GM18498 (cell line): ENCODE measurements around the gene TMEM179.
"Not testable (repeated sequence)": the region's sequence is repeated elsewhere in the genome, so short reads cannot be mapped to it uniquely, and the experiment has no call there.

Experiments
- ATAC-seq: cut with Tn5 transposase; IDR thresholded peaks from one replicate; pipeline ENCODE4 v1.9.1; 2021; ENCODE audit warnings: mild to moderate bottlenecking, moderate library complexity; ENCODE audit not compliant: unreplicated experiment

The TMEM179 gene

GRCh38 chr14:104604458-104605449 is at the start of gene TMEM179:
Gene TMEM179, minus strand, starts transcription at chr14:104604772. Its CDS starts 31 bp downstream, at chr14:104604741.
- no peak for ATAC-seq

DNA sequence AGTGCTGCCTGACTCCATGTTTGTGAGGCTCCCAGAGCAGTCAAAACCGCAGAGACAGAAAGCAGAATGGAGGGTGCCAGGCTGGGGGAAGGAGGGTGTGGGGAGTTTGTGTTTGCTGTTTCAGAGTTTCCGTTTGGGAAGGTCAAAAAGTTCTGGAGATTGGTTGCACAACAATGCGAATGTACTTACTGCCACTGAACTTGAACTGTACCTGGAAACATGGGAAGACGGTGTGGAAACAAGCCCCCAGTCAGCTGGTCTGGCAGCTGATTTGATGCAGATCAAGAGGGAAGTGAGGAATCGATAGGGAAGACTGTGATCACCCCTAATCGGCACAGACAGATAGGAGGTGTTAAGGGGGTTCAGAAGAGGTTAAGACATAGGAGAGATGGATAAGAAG is 49.5 kb upstream of the TMEM179 start:
- ATAC-seq = no peak

DNA sequence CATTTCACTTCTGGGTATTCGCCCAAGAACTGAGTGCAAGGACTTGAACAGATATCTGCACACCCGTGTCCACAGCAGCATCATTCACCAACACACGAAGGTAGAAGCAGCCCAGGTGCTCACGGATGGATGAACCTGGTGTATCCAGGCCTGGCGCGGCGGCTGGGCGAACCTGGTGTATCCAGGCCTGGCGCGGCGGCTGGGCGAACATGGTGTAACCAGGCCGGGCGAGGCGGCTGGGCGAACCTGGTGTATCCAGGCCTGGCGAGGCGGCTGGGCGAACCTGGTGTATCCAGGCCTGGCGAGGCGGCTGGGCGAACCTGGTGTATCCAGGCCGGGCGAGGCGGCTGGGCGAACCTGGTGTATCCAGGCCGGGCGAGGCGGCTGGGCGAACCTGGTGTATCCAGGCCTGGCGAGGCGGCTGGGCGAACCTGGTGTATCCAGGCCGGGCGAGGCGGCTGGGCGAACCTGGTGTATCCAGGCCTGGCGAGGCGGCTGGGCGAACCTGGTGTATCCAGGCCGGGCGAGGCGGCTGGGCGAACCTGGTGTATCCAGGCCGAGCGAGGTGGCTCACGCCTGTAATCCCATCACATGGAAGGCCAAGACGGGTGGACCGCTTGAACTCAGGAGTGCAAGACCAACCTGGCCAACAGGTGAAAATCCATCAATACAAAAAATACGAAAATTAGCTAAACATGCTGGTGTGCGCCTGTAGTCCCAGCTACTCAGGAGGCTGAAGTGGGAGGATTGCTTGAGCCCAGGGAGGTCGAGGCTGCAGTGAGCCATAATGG is 48.8 kb upstream of the TMEM179 start:
- not testable (repeated sequence) for ATAC-seq

DNA sequence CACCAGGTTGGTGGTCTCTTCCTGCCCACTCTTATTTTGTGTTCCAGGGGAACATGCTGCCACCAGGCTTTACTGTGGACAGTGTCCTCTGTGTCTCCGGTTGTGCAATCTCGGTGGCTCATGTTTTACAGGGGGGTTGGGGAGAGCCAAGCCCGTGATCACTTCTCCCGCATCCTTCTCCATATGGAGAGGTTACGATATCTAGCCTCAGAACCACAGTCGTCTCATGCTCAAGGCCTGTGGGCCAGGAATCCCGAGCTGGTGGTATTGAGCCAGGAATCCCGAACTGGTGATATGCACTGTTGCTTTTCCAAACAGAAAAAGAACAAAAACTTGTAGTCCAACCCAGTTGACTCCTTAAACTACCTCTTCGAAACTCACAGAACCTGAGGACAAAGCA is 47.8 kb upstream of the TMEM179 start:
- no peak for ATAC-seq

GRCh38 chr14:104651876-104652260 is 47.3 kb upstream of the TMEM179 start:
- ATAC-seq = no peak

DNA sequence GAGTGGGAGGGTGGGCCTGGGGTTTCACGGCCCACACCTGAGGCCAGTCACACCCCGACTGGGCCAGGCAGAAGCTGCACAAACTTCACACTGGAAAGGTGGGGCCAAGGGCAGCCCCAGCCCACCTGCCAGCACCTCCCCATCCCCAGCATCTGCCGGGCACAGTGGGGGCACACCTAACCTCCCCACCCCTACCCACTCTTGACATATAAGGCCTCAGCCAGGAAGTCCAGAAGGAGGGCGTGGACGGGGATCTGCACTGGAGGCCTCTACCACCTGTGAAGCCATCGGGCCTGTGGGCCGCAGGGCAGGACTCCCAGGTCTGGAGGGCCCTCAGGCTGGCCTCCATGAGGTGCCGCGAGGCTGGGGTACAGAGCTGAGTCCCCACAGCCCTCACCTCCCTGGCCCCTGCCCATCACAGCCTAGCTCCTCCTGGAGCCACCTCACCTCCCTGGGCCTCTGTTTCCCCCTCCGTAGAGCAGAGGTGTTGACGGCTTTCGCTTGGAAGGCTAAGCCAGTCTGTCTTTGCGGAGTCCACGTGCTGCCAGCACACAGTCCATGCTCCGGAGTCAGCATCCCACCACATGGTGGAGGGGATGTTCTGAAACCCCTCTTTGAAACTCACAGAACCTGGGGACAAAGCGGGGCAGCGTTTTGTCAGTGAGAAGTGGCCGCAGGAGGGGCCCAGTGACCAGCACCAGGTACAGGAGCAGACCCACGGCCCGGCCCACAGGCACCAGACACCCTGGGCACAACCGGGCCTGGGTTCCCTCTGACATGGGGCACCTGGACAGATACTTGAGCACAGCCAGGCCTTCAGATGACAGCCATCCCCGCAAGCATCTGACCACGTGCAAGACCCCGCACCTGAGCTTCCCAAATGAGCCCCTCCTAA is 46.7 kb upstream of the TMEM179 start:
- no peak for ATAC-seq

DNA sequence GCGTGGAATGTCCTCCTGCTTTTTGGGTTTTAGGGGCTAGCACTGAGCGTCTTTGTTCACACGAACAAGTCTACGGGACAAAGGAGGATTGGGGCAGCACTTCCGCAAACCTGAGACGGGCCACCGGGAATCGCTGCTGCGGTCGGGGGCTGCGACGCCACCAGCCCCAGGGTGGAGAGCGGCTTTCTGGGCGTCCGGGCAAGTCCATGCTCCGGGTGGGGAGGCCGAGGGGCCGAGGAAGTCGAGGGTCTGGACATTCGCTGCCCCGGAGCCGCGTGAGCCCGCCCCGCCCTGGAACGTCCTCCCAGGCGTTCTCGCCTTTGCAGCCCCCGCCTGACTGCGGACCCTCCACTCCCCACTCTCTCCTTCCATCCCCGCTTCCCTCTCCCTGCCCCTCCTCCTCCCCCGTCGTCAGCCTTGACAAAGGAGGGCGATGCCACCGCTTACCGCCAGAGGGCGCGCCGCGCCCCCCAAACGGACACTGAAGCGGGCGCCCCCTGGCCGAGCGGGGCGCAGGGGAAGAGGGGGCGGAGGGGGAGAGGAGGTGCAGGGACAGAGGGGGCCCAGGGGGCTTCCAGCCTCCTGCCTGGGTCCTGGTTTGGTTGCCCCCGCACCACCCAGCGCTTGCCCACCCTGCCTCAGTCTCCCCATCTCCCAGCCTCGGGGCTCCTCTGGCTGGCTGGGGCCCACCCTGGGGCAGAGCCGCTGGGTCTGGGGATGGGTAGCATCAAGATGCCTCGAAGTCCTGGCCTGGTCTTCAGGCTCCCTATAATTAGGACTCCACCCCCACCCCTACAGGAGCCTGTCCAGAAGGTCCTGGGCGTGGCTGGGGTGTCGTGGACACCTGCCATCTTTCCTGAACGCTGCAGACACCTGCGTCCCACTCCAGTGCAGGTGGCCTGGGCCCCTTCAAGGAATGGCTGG is 45.7 kb upstream of the TMEM179 start:
- no peak for ATAC-seq

GRCh38 chr14:104647467-104648043 is 43.0 kb upstream of the TMEM179 start:
- ATAC-seq = no peak

DNA sequence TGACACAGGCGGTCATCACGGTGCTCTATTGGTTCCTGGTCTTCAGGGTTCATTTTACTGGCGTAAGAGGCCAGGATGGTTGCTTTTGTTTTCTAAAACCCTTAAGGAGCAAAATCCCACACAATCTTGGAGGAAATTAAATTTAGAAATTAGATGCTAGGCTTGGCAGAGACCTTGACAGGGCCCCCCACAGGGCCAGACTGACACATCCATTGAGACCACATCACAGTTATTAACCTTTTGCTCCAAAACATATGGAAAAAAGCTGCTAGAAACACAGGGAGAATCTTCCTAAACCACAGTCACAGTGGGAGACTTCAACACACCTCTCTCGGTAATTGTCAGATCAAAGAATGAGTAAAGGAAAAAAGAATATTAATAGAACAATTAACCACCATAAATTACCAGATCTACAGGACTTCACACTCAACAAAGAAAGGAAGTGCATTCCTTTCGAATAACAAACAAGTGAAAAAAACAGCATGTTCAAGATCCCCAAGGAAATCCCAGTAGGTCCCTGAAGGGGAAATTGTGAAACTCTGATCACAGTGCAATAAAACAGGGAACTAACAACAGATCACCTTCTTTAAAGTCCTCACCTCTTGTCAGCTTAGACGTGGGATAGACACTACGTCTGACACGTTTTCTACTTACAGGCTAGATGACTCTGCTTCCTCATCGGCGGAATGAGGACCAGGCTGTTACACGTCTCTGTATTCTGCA is 40.2 kb upstream of the TMEM179 start:
- no peak for ATAC-seq

DNA sequence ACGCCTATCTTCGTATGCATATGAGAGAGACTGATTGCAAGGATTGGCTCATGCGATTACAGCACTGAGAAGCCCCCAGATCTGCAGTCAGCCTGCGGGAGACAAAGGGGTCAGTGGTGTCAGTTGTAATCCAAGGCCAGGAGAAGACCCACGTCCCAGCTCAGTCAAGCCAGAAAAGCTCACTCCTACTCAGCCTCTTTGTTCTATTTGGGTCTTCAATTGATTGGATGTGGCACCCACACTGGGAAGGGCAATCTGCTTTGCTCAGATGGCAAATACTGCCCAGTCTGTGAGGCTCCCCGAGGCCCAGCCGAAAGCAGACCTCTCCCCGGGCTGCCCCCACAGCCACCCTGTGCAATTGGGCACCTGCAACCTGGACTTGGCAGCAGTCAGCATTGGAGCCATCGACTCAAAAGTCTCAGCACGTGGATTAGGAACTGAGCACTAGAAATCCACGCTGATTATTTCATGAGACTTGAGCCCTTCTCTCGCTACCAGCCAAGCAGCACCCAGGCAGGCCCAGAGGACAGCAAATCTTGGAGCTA is 39.6 kb upstream of the TMEM179 start:
- ATAC-seq = no peak

DNA sequence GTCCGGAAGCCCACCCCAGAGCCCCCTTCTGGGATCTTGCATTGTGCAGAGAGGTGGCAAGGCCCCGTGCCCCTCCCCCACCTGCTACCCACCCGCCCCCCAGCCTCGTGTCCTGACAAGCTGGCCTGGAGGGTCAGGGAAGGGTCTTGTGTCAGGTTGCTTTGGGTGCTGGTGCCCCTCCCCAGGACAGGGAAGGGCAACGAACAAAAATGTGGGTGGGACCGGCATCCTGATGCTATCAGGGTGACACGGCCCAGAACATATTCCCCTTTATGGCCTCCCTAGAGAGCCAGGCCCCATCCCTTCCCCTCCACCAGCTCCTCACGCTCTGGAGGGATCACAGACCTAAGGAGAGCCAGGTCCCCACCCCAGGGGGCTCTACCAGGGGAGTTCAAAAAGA is 38.7 kb upstream of the TMEM179 start:
- no peak for ATAC-seq

DNA sequence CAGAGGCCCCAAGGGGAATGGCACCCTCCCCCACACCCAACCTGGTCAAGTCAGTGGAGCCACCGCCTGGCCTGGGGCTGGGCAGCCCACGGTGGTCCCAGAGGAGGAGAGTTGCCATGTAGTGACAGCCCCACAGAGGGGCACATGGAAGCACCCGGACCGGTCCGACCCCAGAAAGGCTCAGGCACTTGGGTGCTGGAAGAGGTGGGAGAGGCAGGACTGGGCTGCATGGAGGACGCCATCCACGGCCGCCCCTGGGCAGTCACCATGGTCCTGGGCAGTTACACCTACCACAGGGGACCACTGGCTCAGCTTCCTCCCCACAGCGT is 37.9 kb upstream of the TMEM179 start:
- ATAC-seq = no peak

GRCh38 chr14:104641753-104642539 is 37.4 kb upstream of the TMEM179 start:
- ATAC-seq = no peak

GRCh38 chr14:104640681-104641080 is 36.1 kb upstream of the TMEM179 start:
- no peak for ATAC-seq

GRCh38 chr14:104639885-104640548 is 35.4 kb upstream of the TMEM179 start:
- no peak for ATAC-seq

DNA sequence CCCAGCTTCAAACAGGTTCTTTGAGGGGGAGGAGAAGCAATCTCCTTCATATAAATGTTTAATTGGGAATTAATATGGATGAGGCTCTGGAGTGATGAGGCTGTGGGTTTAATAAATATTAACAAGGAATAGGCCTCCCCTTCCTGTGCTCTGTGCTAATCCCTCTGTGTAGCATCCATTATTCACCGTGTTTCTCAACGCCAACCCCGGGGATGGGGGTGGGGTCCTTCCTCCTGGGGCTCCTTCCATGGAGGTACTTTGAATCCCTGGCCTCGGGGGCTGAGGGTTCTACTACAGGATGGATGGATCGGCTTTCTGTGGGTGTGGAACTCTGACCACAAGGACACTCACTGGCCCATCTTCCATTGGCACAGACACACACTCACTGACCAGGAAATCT is 34.9 kb upstream of the TMEM179 start:
- no peak for ATAC-seq

GRCh38 chr14:104638927-104639450 is 34.4 kb upstream of the TMEM179 start:
- no peak for ATAC-seq
